ENCODE measurements around the gene SCAPER. TPM values are rescaled to one million over a fixed set of nuclear protein-coding genes. Genes with fewer than 3 reads are reported as not detected.

Gene SCAPER
- total RNA-seq, 1 experiment from 2014 or later = 14.7 TPM

DNA sequence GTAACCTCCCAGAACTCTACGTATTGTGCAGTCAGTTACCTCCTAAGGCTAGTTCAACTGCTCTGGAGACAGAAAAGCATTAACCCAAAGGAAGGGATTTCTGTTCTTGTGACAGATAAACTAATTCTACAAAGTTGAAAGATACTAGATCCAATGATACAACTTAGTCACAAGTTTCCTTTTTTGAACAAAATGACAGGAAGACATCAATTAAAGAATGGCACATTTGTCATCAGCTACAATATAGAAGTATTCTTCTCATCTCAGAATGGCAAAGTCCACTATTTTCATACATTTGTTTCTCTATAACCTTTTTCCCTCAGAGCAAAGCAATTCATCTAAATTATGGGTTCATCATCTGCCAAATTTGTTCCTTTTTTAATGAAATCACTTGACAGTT is 524.9 kb downstream of the SCAPER start:
- TF ChIP-seq SIN3A (IDR thresholded peaks at IDR 0.05; ENCODE audit: low read depth) = no peak
- no peak for TF ChIP-seq TCF7L2 (IDR thresholded peaks at IDR 0.05; ENCODE audit: borderline replicate concordance, extremely low read depth, insufficient read depth, insufficient read length)
- TF ChIP-seq CBX3 (IDR thresholded peaks at IDR 0.05; ENCODE audit: low read depth) = no peak
- TF ChIP-seq CEBPB (IDR thresholded peaks at IDR 0.05; ENCODE audit: low read depth) = no peak
- no peak for TF ChIP-seq EZH2phosphoT487 (IDR thresholded peaks at IDR 0.05; ENCODE audit: borderline replicate concordance)
- no peak for TF ChIP-seq YY1 (IDR thresholded peaks at IDR 0.05; ENCODE audit: extremely low read depth, insufficient replicate concordance, low read depth, low read length)
- no peak for TF ChIP-seq ELF1 (IDR thresholded peaks at IDR 0.05; ENCODE audit: borderline replicate concordance, low read depth)
- TF ChIP-seq EZH2 (IDR thresholded peaks at IDR 0.05) = no peak
- no peak for TF ChIP-seq POLR2AphosphoS5 (IDR thresholded peaks at IDR 0.05; ENCODE audit: low read depth, low read length)
- TF ChIP-seq JUND (IDR thresholded peaks at IDR 0.05) = no peak
- no peak for TF ChIP-seq ZNF274 (IDR thresholded peaks at IDR 0.05; ENCODE audit: low read depth, low read length)
- no peak for TF ChIP-seq RAD21 (IDR thresholded peaks at IDR 0.05; ENCODE audit: low read depth)
- TF ChIP-seq, protein P1, sequence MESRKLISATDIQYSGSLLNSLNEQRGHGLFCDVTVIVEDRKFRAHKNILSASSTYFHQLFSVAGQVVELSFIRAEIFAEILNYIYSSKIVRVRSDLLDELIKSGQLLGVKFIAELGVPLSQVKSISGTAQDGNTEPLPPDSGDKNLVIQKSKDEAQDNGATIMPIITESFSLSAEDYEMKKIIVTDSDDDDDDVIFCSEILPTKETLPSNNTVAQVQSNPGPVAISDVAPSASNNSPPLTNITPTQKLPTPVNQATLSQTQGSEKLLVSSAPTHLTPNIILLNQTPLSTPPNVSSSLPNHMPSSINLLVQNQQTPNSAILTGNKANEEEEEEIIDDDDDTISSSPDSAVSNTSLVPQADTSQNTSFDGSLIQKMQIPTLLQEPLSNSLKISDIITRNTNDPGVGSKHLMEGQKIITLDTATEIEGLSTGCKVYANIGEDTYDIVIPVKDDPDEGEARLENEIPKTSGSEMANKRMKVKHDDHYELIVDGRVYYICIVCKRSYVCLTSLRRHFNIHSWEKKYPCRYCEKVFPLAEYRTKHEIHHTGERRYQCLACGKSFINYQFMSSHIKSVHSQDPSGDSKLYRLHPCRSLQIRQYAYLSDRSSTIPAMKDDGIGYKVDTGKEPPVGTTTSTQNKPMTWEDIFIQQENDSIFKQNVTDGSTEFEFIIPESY (IDR thresholded peaks at IDR 0.05; ENCODE audit: extremely low read depth, insufficient replicate concordance, low read length) = no peak
- TF ChIP-seq, protein P2, sequence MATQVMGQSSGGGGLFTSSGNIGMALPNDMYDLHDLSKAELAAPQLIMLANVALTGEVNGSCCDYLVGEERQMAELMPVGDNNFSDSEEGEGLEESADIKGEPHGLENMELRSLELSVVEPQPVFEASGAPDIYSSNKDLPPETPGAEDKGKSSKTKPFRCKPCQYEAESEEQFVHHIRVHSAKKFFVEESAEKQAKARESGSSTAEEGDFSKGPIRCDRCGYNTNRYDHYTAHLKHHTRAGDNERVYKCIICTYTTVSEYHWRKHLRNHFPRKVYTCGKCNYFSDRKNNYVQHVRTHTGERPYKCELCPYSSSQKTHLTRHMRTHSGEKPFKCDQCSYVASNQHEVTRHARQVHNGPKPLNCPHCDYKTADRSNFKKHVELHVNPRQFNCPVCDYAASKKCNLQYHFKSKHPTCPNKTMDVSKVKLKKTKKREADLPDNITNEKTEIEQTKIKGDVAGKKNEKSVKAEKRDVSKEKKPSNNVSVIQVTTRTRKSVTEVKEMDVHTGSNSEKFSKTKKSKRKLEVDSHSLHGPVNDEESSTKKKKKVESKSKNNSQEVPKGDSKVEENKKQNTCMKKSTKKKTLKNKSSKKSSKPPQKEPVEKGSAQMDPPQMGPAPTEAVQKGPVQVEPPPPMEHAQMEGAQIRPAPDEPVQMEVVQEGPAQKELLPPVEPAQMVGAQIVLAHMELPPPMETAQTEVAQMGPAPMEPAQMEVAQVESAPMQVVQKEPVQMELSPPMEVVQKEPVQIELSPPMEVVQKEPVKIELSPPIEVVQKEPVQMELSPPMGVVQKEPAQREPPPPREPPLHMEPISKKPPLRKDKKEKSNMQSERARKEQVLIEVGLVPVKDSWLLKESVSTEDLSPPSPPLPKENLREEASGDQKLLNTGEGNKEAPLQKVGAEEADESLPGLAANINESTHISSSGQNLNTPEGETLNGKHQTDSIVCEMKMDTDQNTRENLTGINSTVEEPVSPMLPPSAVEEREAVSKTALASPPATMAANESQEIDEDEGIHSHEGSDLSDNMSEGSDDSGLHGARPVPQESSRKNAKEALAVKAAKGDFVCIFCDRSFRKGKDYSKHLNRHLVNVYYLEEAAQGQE (IDR thresholded peaks at IDR 0.05; ENCODE audit: low read depth) = no peak
- TF ChIP-seq ZFX (IDR thresholded peaks at IDR 0.05) = no peak
- Histone ChIP-seq H4K20me1 (ENCODE audit: insufficient read depth) (no peaks in the 10 kb centered on the region), H3K79me2 (ENCODE audit: insufficient read depth, low read length) (no peaks in the 10 kb centered on the region), H3K36me3 (ENCODE audit: control insufficient read depth in 1 of 2, insufficient read depth in 2 of 2, low read length in 2 of 2) (no peaks in the 10 kb centered on the region), H3K9ac (ENCODE audit: low read length) (no peak overlapping the region), H3K4me2 (ENCODE audit: low read length) (no peak overlapping the region), H3K4me1 (ENCODE audit: control insufficient read depth in 1 of 2, insufficient read depth in 2 of 2, low read length in 2 of 2) (peaks cover 0 to 4% of the 10 kb centered on the region in 2 experiments; a peak in 2 of 4 replicates), H3K27me3 (ENCODE audit: insufficient read depth, low read length) (no peaks in the 10 kb centered on the region), H3K9me2 (ENCODE audit: insufficient read depth) (no peaks in the 10 kb centered on the region), H3K4me3 (replicated peaks in 1 of 2; ENCODE audit: low read depth in 1 of 2, low read length in 2 of 2) (no peak overlapping the region), H3K27ac (ENCODE audit: low read depth, low read length) (no peak overlapping the region), H2AFZ (ENCODE audit: low read depth, low read length, poor library complexity, severe bottlenecking) (no peak overlapping the region), H3K9me3 (ENCODE audit: control insufficient read depth in 1 of 2, insufficient read depth in 1 of 2, low read depth in 1 of 2, low read length in 2 of 2) (no peaks in the 10 kb centered on the region)
- ATAC-seq (no peak), DNase-seq (ENCODE audit: low read depth, low spot score) (no peak)
- POLR2A ChIA-PET = no interaction called here
- CTCF ChIA-PET = no interaction called here
- no TSS peak for BruUV-seq (replicated peaks)
- RAD21 ChIA-PET (ENCODE audit: low non-redundant PET in 1 of 2, low total read pairs in 2 of 2, uncharacterized antibody in 2 of 2, unreplicated experiment in 2 of 2) = no interaction called here
- intact Hi-C loops (cut with micrococcal nuclease) = no loop called here

Measured in HCT116 (cell line).